A673 (cell line): Measurements from ENCODE around the gene CAMKK2.

ENCODE experiments used
- EZH2 ChIP-seq: fragments of 200-600 bp; sonication (generic); IDR thresholded peaks from 2 replicates; pipeline ENCODE4 v1.6.1; 2017; ENCODE audit warnings: borderline replicate concordance, low read depth, mild to moderate bottlenecking, mixed read lengths, antibody characterized with exemption, low read length; ENCODE audit not compliant: poor library complexity, severe bottlenecking
- TF ChIP-seq, protein P1 (sequence below): fragments of 300-800, 200-600 bp; sonication (generic); conservative IDR thresholded peaks from 2 replicates; pipeline ENCODE4 v1.5.1; 2017; ENCODE audit warnings: low read depth, mild to moderate bottlenecking, antibody characterized with exemption, low read length, moderate library complexity, mixed read lengths

DNA sequence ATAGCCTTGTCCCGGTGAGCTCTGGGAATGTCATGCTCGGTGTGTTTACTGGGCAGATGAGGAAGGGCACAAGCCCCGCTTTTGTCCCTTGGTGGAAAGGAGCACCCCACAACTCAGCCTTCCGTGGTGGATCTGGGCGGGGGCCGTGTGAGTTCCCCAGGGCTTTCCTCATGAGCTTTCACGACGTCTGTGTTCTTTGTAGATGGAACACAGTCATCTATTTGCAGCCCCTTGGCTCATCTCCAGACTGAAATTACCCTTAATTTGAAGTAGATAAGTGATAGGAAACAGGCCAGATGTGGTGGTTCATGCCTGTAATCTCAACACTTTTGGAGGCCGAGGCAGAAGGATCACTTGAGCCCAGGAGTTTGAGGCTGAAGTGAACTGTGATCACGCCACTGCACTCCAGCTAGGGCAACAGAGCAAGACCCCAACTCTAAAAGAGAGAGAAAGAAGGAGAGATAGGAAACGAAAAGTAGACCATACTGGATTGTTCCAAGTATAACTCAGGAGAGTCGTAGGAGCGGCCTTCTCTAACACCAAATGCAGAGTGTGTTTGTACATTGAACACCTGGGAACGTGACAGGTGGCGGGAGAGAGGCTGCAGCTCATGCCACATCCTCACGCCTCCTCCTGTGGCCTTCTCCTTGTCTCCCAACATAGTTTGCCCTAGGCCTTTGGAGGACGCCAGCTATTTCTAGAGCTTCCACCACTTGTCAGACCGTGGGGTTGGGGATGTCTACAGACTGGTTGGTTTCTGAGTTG lies 77.7 kb downstream of the CAMKK2 start:
- TF ChIP-seq, protein P1, sequence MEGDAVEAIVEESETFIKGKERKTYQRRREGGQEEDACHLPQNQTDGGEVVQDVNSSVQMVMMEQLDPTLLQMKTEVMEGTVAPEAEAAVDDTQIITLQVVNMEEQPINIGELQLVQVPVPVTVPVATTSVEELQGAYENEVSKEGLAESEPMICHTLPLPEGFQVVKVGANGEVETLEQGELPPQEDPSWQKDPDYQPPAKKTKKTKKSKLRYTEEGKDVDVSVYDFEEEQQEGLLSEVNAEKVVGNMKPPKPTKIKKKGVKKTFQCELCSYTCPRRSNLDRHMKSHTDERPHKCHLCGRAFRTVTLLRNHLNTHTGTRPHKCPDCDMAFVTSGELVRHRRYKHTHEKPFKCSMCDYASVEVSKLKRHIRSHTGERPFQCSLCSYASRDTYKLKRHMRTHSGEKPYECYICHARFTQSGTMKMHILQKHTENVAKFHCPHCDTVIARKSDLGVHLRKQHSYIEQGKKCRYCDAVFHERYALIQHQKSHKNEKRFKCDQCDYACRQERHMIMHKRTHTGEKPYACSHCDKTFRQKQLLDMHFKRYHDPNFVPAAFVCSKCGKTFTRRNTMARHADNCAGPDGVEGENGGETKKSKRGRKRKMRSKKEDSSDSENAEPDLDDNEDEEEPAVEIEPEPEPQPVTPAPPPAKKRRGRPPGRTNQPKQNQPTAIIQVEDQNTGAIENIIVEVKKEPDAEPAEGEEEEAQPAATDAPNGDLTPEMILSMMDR, result no peak
- TF ChIP-seq EZH2, result no peak
